Measurements from ENCODE around the gene CACNA2D3.

CACNA2D3 gene

DNA sequence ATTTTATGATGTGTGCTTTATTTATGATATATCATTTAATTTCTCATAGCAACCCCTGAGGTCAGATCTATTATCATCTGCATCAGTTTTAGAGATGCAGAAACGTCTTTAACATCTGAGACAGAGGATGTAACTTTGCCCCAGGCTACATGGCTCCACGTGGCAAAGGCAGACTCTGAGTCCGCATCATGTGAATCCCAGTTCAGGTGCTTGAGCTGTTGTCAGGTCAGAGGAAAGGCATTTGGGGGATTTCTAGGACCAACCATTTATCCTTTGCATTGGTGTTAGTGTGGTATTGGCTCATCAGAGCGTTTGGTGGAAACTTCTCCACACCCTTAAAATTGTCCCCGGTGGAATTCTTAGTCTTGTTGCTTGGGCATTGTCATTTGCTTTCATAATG is 10.8 kb downstream of the CACNA2D3 start:
- H3K36me3 ChIP-seq (ENCODE audit: insufficient read depth, low read length): no peaks in the 10 kb centered on the region
- no peak overlapping the region for H3K4me3 ChIP-seq
- H3K9me3 ChIP-seq (ENCODE audit: low read depth, low read length): no peaks in the 10 kb centered on the region
- TF ChIP-seq POLR2AphosphoS5 (IDR thresholded peaks at IDR 0.05; ENCODE audit: borderline replicate concordance, low read depth, low read length) (no peak), EZH2 (IDR thresholded peaks at IDR 0.05) (no peak), FOXP2 (optimal IDR thresholded peaks at IDR 0.05; ENCODE audit: control extremely low read depth, extremely low read length, insufficient read depth) (no peak)
- no peak for DNase-seq (ENCODE audit: low read depth, low spot score)
- H3K27ac ChIP-seq: no peak overlapping the region
- no peak overlapping the region for H3K9ac ChIP-seq (ENCODE audit: insufficient read length)

DNA sequence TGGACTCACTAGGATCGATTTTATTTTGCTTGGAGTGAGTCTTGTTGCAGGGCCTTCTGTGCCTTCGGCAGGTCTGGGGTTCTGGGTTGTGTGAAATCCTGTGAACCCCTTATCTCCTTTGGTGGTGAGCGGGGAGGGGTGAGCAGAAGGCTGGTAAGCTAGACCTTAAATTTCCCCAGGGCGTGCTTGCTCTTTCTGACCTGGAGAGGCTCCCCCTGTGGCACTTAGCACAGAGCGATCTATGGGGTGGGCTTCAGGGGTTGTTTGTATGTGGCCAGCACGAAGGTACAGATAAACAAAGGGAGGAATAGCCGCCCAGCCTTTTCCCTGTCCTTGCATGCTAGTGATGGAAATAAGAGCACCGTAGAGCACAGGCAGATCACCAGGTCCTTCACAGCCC is 11.8 kb downstream of the CACNA2D3 start:
- H3K27ac ChIP-seq: no peak overlapping the region
- TF ChIP-seq EZH2 (IDR thresholded peaks at IDR 0.05) (no peak), FOXP2 (optimal IDR thresholded peaks at IDR 0.05; ENCODE audit: control extremely low read depth, extremely low read length, insufficient read depth) (no peak), POLR2AphosphoS5 (IDR thresholded peaks at IDR 0.05; ENCODE audit: borderline replicate concordance, low read depth, low read length) (no peak)
- H3K9ac ChIP-seq (ENCODE audit: insufficient read length): no peak overlapping the region
- H3K9me3 ChIP-seq (ENCODE audit: low read depth, low read length): no peaks in the 10 kb centered on the region
- H3K36me3 ChIP-seq (ENCODE audit: insufficient read depth, low read length): no peaks in the 10 kb centered on the region
- no peak overlapping the region for H3K4me3 ChIP-seq
- DNase-seq (ENCODE audit: low read depth, low spot score): no peak

DNA sequence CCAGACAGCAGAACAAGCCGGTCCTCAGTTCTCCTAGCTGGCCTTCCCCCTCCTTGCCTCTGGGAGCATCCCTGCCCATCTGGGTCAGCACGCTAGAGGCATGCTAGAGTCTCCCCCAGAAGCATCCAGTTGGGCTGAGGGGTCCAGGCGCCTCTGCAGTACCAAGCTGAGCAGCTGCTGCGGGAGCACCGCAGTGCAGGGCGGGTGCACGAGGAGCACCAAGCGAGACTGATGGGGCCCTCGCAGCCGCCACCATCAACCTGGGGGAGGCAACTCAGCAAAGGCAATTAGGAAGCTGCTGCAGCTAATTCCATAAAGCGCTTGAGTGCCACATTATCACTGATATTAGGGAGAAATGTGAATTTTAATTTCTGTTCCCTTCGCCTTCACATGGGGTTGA is 12.4 kb downstream of the CACNA2D3 start:
- H3K27ac ChIP-seq: no peak overlapping the region
- no peak for DNase-seq (ENCODE audit: low read depth, low spot score)
- H3K9ac ChIP-seq (ENCODE audit: insufficient read length): no peak overlapping the region
- TF ChIP-seq FOXP2 (optimal IDR thresholded peaks at IDR 0.05; ENCODE audit: control extremely low read depth, extremely low read length, insufficient read depth) (no peak), EZH2 (IDR thresholded peaks at IDR 0.05) (no peak)
- H3K9me3 ChIP-seq (ENCODE audit: low read depth, low read length): no peaks in the 10 kb centered on the region
- no peak overlapping the region for H3K4me3 ChIP-seq
- no peaks in the 10 kb centered on the region for H3K36me3 ChIP-seq (ENCODE audit: insufficient read depth, low read length)

DNA sequence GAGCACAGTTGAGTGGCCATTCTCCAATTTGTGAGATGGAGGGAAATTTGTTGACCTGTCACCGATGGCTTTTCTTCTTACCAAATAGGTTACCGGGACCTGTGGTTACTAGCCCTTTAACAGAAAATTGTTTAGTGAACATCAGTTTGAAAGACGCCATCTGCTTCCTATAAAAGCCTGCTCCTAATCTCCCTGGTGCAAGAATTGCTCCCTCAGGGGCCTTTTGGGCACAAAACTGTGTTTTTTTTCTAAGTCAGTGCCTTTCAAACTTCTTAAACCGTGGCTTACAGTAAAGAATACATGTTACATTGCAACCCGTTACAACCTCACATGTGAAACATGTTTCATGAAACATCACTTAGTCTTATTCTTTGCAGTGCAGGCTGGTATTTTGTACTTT is 15.0 kb downstream of the CACNA2D3 start:
- Histone ChIP-seq H3K27ac (no peak overlapping the region), H3K9ac (ENCODE audit: insufficient read length) (no peak overlapping the region), H3K9me3 (ENCODE audit: low read depth, low read length) (no peaks in the 10 kb centered on the region), H3K4me3 (no peak overlapping the region), H3K36me3 (ENCODE audit: insufficient read depth, low read length) (no peaks in the 10 kb centered on the region)
- DNase-seq (ENCODE audit: low read depth, low spot score): no peak
- TF ChIP-seq EZH2 (IDR thresholded peaks at IDR 0.05) (no peak), POLR2AphosphoS5 (IDR thresholded peaks at IDR 0.05; ENCODE audit: borderline replicate concordance, low read depth, low read length) (no peak), FOXP2 (optimal IDR thresholded peaks at IDR 0.05; ENCODE audit: control extremely low read depth, extremely low read length, insufficient read depth) (no peak)

DNA sequence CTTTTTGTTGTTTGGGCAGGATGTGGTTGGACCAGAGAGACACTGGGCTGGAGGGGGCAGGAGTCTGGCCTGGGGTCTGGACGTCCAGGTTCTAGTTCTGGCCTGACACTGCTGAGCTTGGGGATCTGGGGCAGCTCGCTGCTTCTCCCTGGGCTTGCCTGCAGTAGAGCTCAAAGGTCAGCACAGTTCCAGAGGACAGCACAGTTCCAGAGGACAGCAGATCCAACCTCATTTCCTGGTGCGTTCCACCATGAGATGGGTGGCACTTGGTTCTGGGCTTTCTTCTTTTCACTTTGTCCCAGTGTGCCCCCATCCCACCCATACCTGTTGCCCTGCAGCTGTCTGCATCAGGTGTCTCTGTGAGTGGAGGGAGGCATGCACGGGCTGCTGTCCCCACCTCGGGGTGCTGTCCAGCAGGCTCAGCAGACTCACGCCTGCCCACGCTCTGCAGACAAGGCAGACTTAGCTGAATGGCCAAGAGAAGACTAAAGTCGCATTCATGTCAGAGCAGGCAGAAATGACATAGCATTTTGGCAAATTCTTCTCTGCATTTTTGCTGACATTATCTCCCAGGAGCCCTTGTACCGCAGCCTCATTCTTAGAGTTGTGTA is 16.7 kb downstream of the CACNA2D3 start:
- DNase-seq (ENCODE audit: low read depth, low spot score): no peak
- TF ChIP-seq EZH2 (IDR thresholded peaks at IDR 0.05) (no peak), POLR2AphosphoS5 (IDR thresholded peaks at IDR 0.05; ENCODE audit: borderline replicate concordance, low read depth, low read length) (no peak), FOXP2 (optimal IDR thresholded peaks at IDR 0.05; ENCODE audit: control extremely low read depth, extremely low read length, insufficient read depth) (no peak)
- Histone ChIP-seq H3K9me3 (ENCODE audit: low read depth, low read length) (no peaks in the 10 kb centered on the region), H3K27ac (no peak overlapping the region), H3K9ac (ENCODE audit: insufficient read length) (no peak overlapping the region), H3K4me3 (no peak overlapping the region), H3K36me3 (ENCODE audit: insufficient read depth, low read length) (no peaks in the 10 kb centered on the region)

DNA sequence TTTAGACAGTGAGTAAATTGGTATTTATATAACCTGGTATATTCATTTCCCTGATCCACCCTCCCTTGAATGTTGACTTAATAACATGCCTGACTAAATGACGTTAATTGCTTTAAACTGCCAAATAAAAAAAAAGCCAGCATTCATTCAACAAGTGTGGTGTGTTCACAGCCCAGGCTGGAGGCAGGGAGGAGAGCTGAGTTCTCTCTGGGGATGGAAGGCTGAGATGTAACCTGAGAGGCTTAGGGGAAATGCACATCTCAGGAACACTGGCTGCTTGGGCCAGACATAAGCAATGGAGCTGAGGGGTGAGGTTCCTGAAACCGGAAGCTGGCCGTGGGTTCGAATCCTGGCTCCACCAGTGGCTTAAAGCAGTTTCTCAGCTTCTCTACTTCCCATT is 17.3 kb downstream of the CACNA2D3 start:
- DNase-seq (ENCODE audit: low read depth, low spot score): no peak
- Histone ChIP-seq H3K4me3 (no peak overlapping the region), H3K9me3 (ENCODE audit: low read depth, low read length) (no peaks in the 10 kb centered on the region), H3K9ac (ENCODE audit: insufficient read length) (no peak overlapping the region), H3K36me3 (ENCODE audit: insufficient read depth, low read length) (no peaks in the 10 kb centered on the region), H3K27ac (no peak overlapping the region)
- TF ChIP-seq POLR2AphosphoS5 (IDR thresholded peaks at IDR 0.05; ENCODE audit: borderline replicate concordance, low read depth, low read length) (no peak), EZH2 (IDR thresholded peaks at IDR 0.05) (no peak), FOXP2 (optimal IDR thresholded peaks at IDR 0.05; ENCODE audit: control extremely low read depth, extremely low read length, insufficient read depth) (no peak)

DNA sequence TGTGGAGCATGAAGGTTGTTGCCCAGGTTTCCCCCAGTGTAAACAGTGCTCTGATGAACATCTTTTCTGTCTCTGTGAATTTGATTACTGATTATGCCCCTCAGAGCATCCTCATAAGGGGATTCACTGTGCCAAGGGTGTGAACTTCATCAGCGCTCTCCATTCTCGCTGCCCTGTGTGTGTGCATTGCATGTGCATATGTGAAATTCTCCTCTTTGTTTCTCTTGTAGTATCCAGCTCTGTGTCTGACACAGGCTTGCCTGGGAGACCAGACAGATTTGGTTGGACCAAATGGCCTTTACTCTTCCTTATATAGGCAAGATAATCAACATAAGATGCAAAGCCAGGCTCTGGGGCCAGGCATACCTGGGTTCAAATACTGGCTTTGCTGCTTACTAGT is 21.9 kb downstream of the CACNA2D3 start:
- Histone ChIP-seq H3K4me3 (no peak overlapping the region), H3K27ac (no peak overlapping the region), H3K9me3 (ENCODE audit: low read depth, low read length) (no peaks in the 10 kb centered on the region), H3K36me3 (ENCODE audit: insufficient read depth, low read length) (no peaks in the 10 kb centered on the region), H3K9ac (ENCODE audit: insufficient read length) (no peak overlapping the region)
- no peak for TF ChIP-seq FOXP2 (optimal IDR thresholded peaks at IDR 0.05; ENCODE audit: control extremely low read depth, extremely low read length, insufficient read depth)
- no peak for TF ChIP-seq EZH2 (IDR thresholded peaks at IDR 0.05)
- TF ChIP-seq POLR2AphosphoS5 (IDR thresholded peaks at IDR 0.05; ENCODE audit: borderline replicate concordance, low read depth, low read length): no peak
- no peak for DNase-seq (ENCODE audit: low read depth, low spot score)

DNA sequence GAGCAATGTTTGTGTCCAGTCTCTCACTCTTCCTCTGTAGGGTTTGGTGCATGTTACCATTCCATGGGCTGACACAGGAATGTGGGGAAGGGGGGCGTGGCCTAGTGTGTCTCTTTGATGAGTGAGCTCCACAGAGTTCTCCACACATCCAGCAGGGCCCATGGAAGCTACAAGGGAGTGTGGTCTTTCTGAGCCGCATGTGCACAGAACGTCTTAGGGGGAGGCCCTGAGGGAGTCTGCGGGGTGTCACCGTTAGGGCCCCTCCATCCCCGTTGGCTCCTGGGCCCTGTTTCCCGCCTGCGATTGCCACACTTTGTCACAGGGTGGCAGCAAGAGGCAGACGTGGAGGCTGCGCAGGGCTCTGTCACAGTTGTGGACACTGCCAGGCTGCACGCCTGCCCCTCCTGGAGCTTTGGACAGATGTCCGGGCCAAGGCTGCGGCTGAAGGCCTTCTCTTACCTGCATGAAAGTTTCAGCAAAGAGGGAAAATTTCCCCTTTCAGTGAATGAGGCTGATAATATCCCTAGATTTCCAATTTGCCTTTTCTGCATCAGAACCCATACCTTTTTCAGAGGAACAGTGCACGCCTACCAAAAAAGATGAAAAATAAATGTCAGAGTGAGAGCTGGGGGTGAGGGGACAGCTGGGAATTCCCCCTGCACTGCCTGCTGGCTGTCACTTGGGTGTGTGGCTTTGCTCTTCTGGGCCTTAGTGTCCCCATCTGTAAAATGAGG is 24.3 kb downstream of the CACNA2D3 start:
- TF ChIP-seq FOXP2 (optimal IDR thresholded peaks at IDR 0.05; ENCODE audit: control extremely low read depth, extremely low read length, insufficient read depth) (no peak), POLR2AphosphoS5 (IDR thresholded peaks at IDR 0.05; ENCODE audit: borderline replicate concordance, low read depth, low read length) (no peak), EZH2 (IDR thresholded peaks at IDR 0.05) (no peak)
- H3K27ac ChIP-seq: no peak overlapping the region

More for the DNA sequence above, 24.3 kb downstream of the CACNA2D3 start:
- DNase-seq (ENCODE audit: low read depth, low spot score): no peak
- no peak overlapping the region for H3K4me3 ChIP-seq
- H3K9me3 ChIP-seq (ENCODE audit: low read depth, low read length): no peaks in the 10 kb centered on the region
- no peak overlapping the region for H3K9ac ChIP-seq (ENCODE audit: insufficient read length)
- H3K36me3 ChIP-seq (ENCODE audit: insufficient read depth, low read length): no peaks in the 10 kb centered on the region
